MCF 10A (cell line): Measurements from ENCODE around the gene EXOC4. TPM values are rescaled to one million over a fixed set of nuclear protein-coding genes. Genes with fewer than 3 reads are reported as not detected.

Experiments used
- BruUV-seq: library from RNA; stranded (reverse); fragments of 400-500 nt; replicated peaks from 2 replicates; lab custom pipeline; 2021; lab: Mats Ljungman, UMichigan
- CTCF ChIA-PET: fragments of 300-600 bp; sonication (Branson Sonifier 250); formaldehyde crosslinking; extraction: SDS; loops from one replicate; lab custom pipeline; 2021; ENCODE audit warnings: antibody characterized with exemption, inconsistent platforms; lab: Yijun Ruan, JAX
- POLR2A ChIA-PET: fragments of 300-600, 350-650 bp; sonication (Branson Sonifier 250); formaldehyde crosslinking; extraction: SDS; loops from one replicate; lab custom pipeline; 2020; ENCODE audit warnings: antibody characterized with exemption, inconsistent platforms; lab: Yijun Ruan, JAX
- DNase-seq: peaks from one replicate; pipeline ENCODE4 v3.0.0-alpha.2; 2018; ENCODE audit not compliant: unreplicated experiment
- H3K27ac Mint-ChIP-seq: one replicate; pipeline ENCODE4 v1.8.0; 2022; ENCODE audit warnings: mild to moderate bottlenecking, low read depth, mixed read lengths; ENCODE audit not compliant: unreplicated experiment
- H3K27me3 Mint-ChIP-seq: one replicate; pipeline ENCODE4 v1.8.0; 2022; ENCODE audit warnings: mixed read lengths; ENCODE audit not compliant: insufficient read depth, unreplicated experiment
- H3K36me3 Mint-ChIP-seq: one replicate; pipeline ENCODE4 v1.8.0; 2022; ENCODE audit warnings: mild to moderate bottlenecking, moderate library complexity, mixed read lengths; ENCODE audit not compliant: insufficient read depth, unreplicated experiment
- H3K4me1 Mint-ChIP-seq: one replicate; pipeline ENCODE4 v1.8.0; 2022; ENCODE audit warnings: mixed read lengths; ENCODE audit not compliant: insufficient read depth, unreplicated experiment
- H3K4me3 Mint-ChIP-seq: one replicate; pipeline ENCODE4 v1.8.0; 2022; ENCODE audit warnings: mild to moderate bottlenecking, moderate library complexity, mixed read lengths; ENCODE audit not compliant: unreplicated experiment
- H3K9me3 Mint-ChIP-seq: one replicate; pipeline ENCODE4 v1.8.0; 2022; ENCODE audit warnings: mixed read lengths; ENCODE audit not compliant: unreplicated experiment
- CTCF ChIP-seq: fragments of 200-600 bp; IDR thresholded peaks from one replicate; pipeline ENCODE4 v1.8.0; 2022; ENCODE audit warnings: antibody characterized with exemption, mild to moderate bottlenecking; ENCODE audit not compliant: unreplicated experiment
- intact Hi-C: fragments of 100-400 bp; cut with micrococcal nuclease; formaldehyde crosslinking; loops from 2 replicates; pipeline ENCODE4 v1.14.1; 2022
- total RNA-seq: library from RNA; stranded (reverse); gene quantifications from 2 replicates; pipeline ENCODE4 v1.2.3, GENCODE V29; 2022

The EXOC4 gene
- total RNA-seq, 1 experiment from 2014 or later: 105 TPM

GRCh38 chr7:133401225-133401624, 148.3 kb downstream of the EXOC4 start:
- H3K27me3 Mint-ChIP-seq: no peaks in the 10 kb centered on the region
- H3K9me3 Mint-ChIP-seq: no peaks in the 10 kb centered on the region
- H3K4me1 Mint-ChIP-seq: peaks cover 7% of the 10 kb centered on the region
- CTCF ChIA-PET: interaction anchor here (0.6 kb wide), 1 partner anchor 105 kb away, joined by 4 read pairs; no protein-coding TSS in a partner anchor
- no peak overlapping the region for H3K27ac Mint-ChIP-seq
- TF ChIP-seq CTCF: no peak
- H3K4me3 Mint-ChIP-seq: no peak overlapping the region
- intact Hi-C loops: no loop called here
- H3K36me3 Mint-ChIP-seq: no peaks in the 10 kb centered on the region
- no TSS peak for BruUV-seq
- POLR2A ChIA-PET: no interaction called here
- DNase-seq: no peak

DNA sequence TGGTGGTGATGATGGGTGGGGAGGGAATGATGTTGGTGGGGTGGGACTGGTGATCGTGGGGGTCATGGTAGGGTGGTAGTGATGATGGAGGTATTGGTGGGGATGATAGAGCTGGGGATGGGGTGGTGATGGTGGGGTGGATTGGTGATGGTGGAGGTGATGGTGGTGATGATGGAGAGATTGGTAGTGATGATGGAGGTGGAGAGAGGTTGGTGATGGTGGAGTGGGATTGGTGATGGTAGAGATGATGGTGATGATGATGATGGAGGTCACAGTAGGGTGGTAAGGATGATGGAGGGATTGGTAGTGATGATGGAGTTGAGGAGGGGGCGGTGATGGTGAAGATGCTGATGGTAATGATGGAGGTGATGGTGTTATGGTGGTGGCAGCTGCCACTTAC, 155.3 kb downstream of the EXOC4 start:
- H3K36me3 Mint-ChIP-seq: peaks cover 6% of the 10 kb centered on the region
- ChIA-PET POLR2A (interaction anchor here (1.6 kb wide), 1 partner anchor 15 kb away, joined by 3 read pairs; no protein-coding TSS in a partner anchor), CTCF (interaction anchor here (0.6 kb wide), 1 partner anchor 204 kb away, joined by 3 read pairs; no protein-coding TSS in a partner anchor)
- no peak overlapping the region for H3K4me3 Mint-ChIP-seq
- intact Hi-C loops: no loop called here
- no peak for DNase-seq
- H3K27ac Mint-ChIP-seq: no peak overlapping the region
- no peaks in the 10 kb centered on the region for H3K27me3 Mint-ChIP-seq
- no peaks in the 10 kb centered on the region for H3K4me1 Mint-ChIP-seq
- no peak for TF ChIP-seq CTCF
- H3K9me3 Mint-ChIP-seq: peaks cover 8% of the 10 kb centered on the region
- BruUV-seq: no TSS peak

DNA sequence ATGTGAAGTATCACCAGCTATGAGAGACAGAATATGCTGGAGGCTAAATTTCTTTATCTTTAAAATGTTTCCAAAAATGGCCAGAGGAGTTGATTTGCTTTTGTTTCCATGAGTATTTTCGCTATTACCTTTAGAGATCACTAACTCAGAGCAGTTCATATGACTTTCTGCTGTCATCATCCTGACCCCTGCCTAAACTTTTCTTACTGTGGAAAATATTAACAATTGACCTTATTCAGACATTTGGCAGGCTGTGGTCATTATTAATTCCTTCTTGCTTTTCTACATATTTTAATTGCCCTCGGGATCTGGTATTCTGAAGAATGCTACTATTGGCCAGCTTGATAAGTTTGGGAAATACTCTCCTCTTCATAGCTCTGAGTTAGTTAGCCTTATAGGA, 156.5 kb downstream of the EXOC4 start:
- ChIA-PET POLR2A (interaction anchor here (0.5 to 1.6 kb wide), 3 partner anchors 10 to 521 kb away, joined by 3 read pairs; no protein-coding TSS in a partner anchor), CTCF (interaction anchor here (0.9 kb wide), 2 partner anchors 334 to 398 kb away, joined by 4 read pairs; no protein-coding TSS in a partner anchor)
- H3K27me3 Mint-ChIP-seq: no peaks in the 10 kb centered on the region
- intact Hi-C loops: no loop called here
- H3K27ac Mint-ChIP-seq: no peak overlapping the region
- H3K4me3 Mint-ChIP-seq: no peak overlapping the region
- TF ChIP-seq CTCF: no peak
- H3K9me3 Mint-ChIP-seq: peaks cover 8% of the 10 kb centered on the region
- DNase-seq: no peak
- no TSS peak for BruUV-seq
- no peaks in the 10 kb centered on the region for H3K4me1 Mint-ChIP-seq
- peaks cover 6% of the 10 kb centered on the region for H3K36me3 Mint-ChIP-seq

DNA sequence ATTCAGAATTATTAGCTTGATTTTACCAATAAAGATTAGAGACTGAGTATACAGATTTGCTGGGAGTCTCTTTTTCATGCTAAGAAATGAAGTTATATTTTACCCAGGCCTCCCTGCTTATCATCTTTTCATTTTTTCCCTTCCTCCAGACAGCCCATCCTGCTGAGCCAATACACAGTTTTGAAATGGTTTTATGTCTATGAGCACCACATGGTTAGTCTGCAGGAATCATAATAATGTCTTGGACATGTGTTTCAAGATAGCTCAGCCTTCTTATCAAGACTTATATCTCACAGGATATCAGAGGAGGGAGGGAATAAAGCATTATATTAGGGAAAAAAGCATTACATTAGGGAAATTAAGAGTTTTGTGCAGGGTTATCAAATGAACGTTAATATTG, 157.1 kb downstream of the EXOC4 start:
- Mint-ChIP-seq H3K9me3 (peaks cover 8% of the 10 kb centered on the region), H3K36me3 (peaks cover 6% of the 10 kb centered on the region), H3K27ac (no peak overlapping the region), H3K27me3 (no peaks in the 10 kb centered on the region), H3K4me1 (no peaks in the 10 kb centered on the region), H3K4me3 (no peak overlapping the region)
- POLR2A ChIA-PET: interaction anchor here (1.5 kb wide), 1 partner anchor 11 kb away, joined by 3 read pairs; no protein-coding TSS in a partner anchor
- TF ChIP-seq CTCF: no peak
- no peak for DNase-seq
- intact Hi-C loops: no loop called here
- no TSS peak for BruUV-seq
- CTCF ChIA-PET: interaction anchor here (0.9 kb wide), 2 partner anchors 333 to 399 kb away, joined by 4 read pairs; no protein-coding TSS in a partner anchor
